ENCODE measurements around the gene NCF2.
"Not testable (repeated sequence)": the region's sequence is repeated elsewhere in the genome, so short reads cannot be mapped to it uniquely, and the experiment has no call there.

NCF2 gene

GRCh38 chr1:183630748-183631147 lies 40.5 kb upstream of the NCF2 start:
- H3K9me3 ChIP-seq: no peaks in the 10 kb centered on the region
- no peak for DNase-seq
- peak overlapping the region; percentile 83 to 98 for H3K4me3 ChIP-seq
- TF ChIP-seq CTCF (IDR thresholded peaks at IDR 0.05): no peak
- intact Hi-C loops (cut with DNase I; ENCODE audit: low total_unique reads): loop anchor here (10.0 kb wide), 1 partner anchor 1016 kb away; no protein-coding TSS in a partner anchor
- H3K27me3 ChIP-seq: no peaks in the 10 kb centered on the region
- H3K4me1 ChIP-seq: peaks cover 0 to 67% (median 43%) of the 10 kb centered on the region in 4 donors
- peaks cover 29 to 39% (median 33%) of the 10 kb centered on the region in 3 donors for H3K36me3 ChIP-seq
- peak overlapping the region; percentile 51 to 99 for H3K27ac ChIP-seq

- intact Hi-C loops (cut with DNase I; ENCODE audit: low total_unique reads): no loop called here
- Histone ChIP-seq H3K9me3 (no peaks in the 10 kb centered on the region), H3K4me1 (peaks cover 0 to 82% (median 51%) of the 10 kb centered on the region in 4 donors), H3K4me3 (no peak overlapping the region), H3K27me3 (no peaks in the 10 kb centered on the region), H3K36me3 (peaks cover 33 to 47% (median 39%) of the 10 kb centered on the region in 3 donors), H3K27ac (peak overlapping the region; percentile 0 to 99)
- no peak for TF ChIP-seq CTCF (IDR thresholded peaks at IDR 0.05)
- no peak for DNase-seq
Observed at GRCh38 chr1:183628537-183628936, 38.3 kb upstream of the NCF2 start.

- H3K36me3 ChIP-seq: peaks cover 33 to 48% (median 39%) of the 10 kb centered on the region in 3 donors
- H3K4me3 ChIP-seq; H3K27me3 ChIP-seq; H3K9me3 ChIP-seq; DNase-seq; intact Hi-C loops (cut with DNase I; ENCODE audit: low total_unique reads): not testable (repeated sequence)
- H3K4me1 ChIP-seq: peaks cover 0 to 93% (median 53%) of the 10 kb centered on the region in 4 donors
- H3K27ac ChIP-seq: peak overlapping the region; percentile 71
Observed at GRCh38 chr1:183626236-183626635, 36.0 kb upstream of the NCF2 start.

GRCh38 chr1:183622884-183623785 lies 32.9 kb upstream of the NCF2 start:
- intact Hi-C loops (cut with DNase I; ENCODE audit: low total_unique reads): no loop called here
- Histone ChIP-seq H3K36me3 (peaks cover 8 to 29% (median 9%) of the 10 kb centered on the region in 3 donors), H3K4me3 (no peak overlapping the region), H3K27ac (peak overlapping the region; percentile 30 to 61), H3K9me3 (no peaks in the 10 kb centered on the region), H3K4me1 (peaks cover 0 to 82% (median 30%) of the 10 kb centered on the region in 4 donors), H3K27me3 (no peaks in the 10 kb centered on the region)
- DNase-seq: no peak
- peak; percentile 45 to 64 for TF ChIP-seq CTCF (IDR thresholded peaks at IDR 0.05)

GRCh38 chr1:183622013-183622412 lies 31.8 kb upstream of the NCF2 start:
- peaks cover 0 to 20% (median 1%) of the 10 kb centered on the region in 3 donors for H3K36me3 ChIP-seq
- peak overlapping the region; percentile 30 to 61 for H3K27ac ChIP-seq
- no peak for DNase-seq
- H3K9me3 ChIP-seq: no peaks in the 10 kb centered on the region
- no peak overlapping the region for H3K4me3 ChIP-seq
- TF ChIP-seq CTCF (IDR thresholded peaks at IDR 0.05): no peak
- H3K4me1 ChIP-seq: peaks cover 0 to 76% (median 25%) of the 10 kb centered on the region in 4 donors
- intact Hi-C loops (cut with DNase I; ENCODE audit: low total_unique reads): no loop called here
- no peaks in the 10 kb centered on the region for H3K27me3 ChIP-seq

GRCh38 chr1:183620311-183620710 lies 30.1 kb upstream of the NCF2 start:
- Histone ChIP-seq H3K27ac (peak overlapping the region in 1 of 2 donors; percentile 61), H3K4me1 (peaks cover 0 to 62% (median 11%) of the 10 kb centered on the region in 4 donors), H3K4me3 (no peak overlapping the region), H3K9me3 (no peaks in the 10 kb centered on the region), H3K27me3 (no peaks in the 10 kb centered on the region), H3K36me3 (peaks cover 0 to 15% (median 0%) of the 10 kb centered on the region in 3 donors)
- no peak for DNase-seq
- no peak for TF ChIP-seq CTCF (IDR thresholded peaks at IDR 0.05)
- intact Hi-C loops (cut with DNase I; ENCODE audit: low total_unique reads): no loop called here

Data from tibial artery (tissue), 4 donors.